ENCODE results near the gene GCKR. TPM values are rescaled to one million over a fixed set of nuclear protein-coding genes. Genes with fewer than 3 reads are reported as not detected.

GCKR gene
- total RNA-seq, 1 donor from 2014 or later = 1.9 TPM

DNA sequence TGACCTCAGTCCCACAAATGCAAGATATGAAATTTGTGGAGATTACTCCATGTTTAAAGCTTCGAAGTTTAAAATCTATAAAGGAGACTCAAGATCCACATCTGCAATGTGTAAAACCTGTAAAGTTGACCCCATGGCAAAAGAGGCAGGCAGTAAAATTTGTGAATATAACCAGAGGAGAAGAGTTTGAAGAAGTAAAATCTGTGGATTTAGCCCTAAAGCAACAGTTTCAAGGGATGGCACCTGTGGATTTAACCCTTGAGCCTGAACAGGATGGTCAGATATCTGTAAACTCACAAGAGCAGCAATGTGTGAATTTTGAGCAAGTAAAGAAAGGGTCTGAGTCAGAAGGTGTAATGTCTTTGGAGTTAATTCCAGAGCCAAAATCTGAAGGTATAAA is 75.0 kb downstream of the GCKR start:
- DNase-seq (ENCODE audit: low spot score) = no peak

DNA sequence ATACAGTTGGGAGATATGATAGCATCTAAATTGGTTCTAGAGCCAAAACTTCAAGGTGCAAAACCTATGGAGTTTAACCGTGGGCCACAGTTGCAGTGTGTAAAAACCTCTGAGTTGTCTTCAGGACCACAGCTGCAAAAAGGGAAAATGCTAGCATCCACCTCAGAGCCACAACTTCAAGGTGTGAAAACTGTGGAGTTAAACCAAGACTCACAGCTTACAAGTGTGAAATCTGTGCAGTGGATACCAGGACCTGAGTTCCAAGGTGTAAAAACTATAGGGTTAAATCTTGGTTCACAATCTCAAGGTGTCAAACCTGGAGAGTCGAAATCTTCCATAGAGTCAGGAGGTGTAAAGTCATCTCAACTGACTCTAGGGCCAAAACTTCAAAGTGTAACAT is 75.8 kb downstream of the GCKR start:
- DNase-seq (ENCODE audit: low spot score) = no peak

DNA sequence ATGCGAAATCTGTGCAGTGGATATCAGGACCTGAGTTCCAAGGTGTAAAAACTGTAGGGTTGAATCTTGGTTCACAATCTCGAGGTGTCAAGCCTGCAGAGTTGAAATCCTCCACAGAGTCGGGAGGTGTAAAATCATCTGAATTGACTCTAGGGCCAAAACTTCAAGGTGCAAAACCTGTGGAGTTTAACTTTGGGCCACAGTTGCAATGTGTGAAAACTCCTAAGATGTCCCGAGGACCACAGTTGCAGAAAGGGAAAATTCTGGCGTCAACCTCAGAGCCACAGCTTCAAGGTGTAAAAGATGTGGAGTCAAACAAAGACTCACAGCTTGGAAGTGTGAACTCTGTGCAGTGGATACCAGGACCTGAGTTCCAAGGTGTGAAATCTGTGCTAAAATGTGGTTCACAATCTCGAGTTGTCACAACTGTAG is 76.4 kb downstream of the GCKR start:
- DNase-seq (ENCODE audit: low spot score) = no peak

Other genes starting within 250 kb of the GCKR start
- not detected for gene SLC30A3, start 233.8 kb upstream of the GCKR start, total RNA-seq
- not detected for gene DNAJC5G, start 221.4 kb upstream of the GCKR start, total RNA-seq
- gene TRIM54, start 214.4 kb upstream of the GCKR start, total RNA-seq = 0.18 TPM
- gene UCN, start 188.4 kb upstream of the GCKR start, total RNA-seq = 0.68 TPM
- 77.1 TPM for gene MPV17, start 173.7 kb upstream of the GCKR start, total RNA-seq
- gene GTF3C2, start 140.1 kb upstream of the GCKR start, total RNA-seq = 109 TPM
- 37.8 TPM for gene EIF2B4, start 126.5 kb upstream of the GCKR start, total RNA-seq
- gene SNX17, start 126.2 kb upstream of the GCKR start, total RNA-seq = 102 TPM
- 39.3 TPM for gene ZNF513, start 116.1 kb upstream of the GCKR start, total RNA-seq
- gene PPM1G, start 87.2 kb upstream of the GCKR start, total RNA-seq = 61.7 TPM
- gene NRBP1, start 68.2 kb upstream of the GCKR start, total RNA-seq = 71.7 TPM
- 52.9 TPM for gene KRTCAP3, start 54.5 kb upstream of the GCKR start, total RNA-seq
- 40.4 TPM for gene IFT172, start 7.1 kb upstream of the GCKR start, total RNA-seq
- 3.7 TPM for gene FNDC4, start 1.6 kb upstream of the GCKR start, total RNA-seq
- 48.7 TPM for gene ZNF512, start 86.2 kb downstream of the GCKR start, total RNA-seq
- gene CCDC121, start 132.2 kb downstream of the GCKR start, total RNA-seq = 5.3 TPM
- gene GPN1, start 132.2 kb downstream of the GCKR start, total RNA-seq = 27.3 TPM
- gene SUPT7L, start 166.8 kb downstream of the GCKR start, total RNA-seq = 33.7 TPM
- 19.7 TPM for gene SLC4A1AP, start 167.1 kb downstream of the GCKR start, total RNA-seq

Data from ureter (tissue), 1 donor.